Muscle layer of duodenum (tissue), 2 donors: ENCODE results near the gene PHLPP2.

Source experiments
- H3K27ac ChIP-seq: one replicate; pipeline ENCODE4 v1.7.0; 2013; ENCODE audit warnings: mild to moderate bottlenecking, low read length
- H3K27me3 ChIP-seq: one replicate; pipeline ENCODE4 v1.7.0; 2013; ENCODE audit warnings: low read depth, mild to moderate bottlenecking, control low read depth, low read length
- H3K36me3 ChIP-seq, 2 donors: one replicate each; pipeline ENCODE4 v1.7.0; 2013; ENCODE audit warnings: low read length in 2 of 2, control low read depth in 1 of 2, mild to moderate bottlenecking in 1 of 2; ENCODE audit not compliant: insufficient read depth in 2 of 2, control insufficient read depth in 1 of 2
- H3K4me1 ChIP-seq, 2 donors: one replicate each; pipeline ENCODE4 v1.7.0; 2013; ENCODE audit warnings: low read length in 2 of 2, mild to moderate bottlenecking in 2 of 2, control low read depth in 1 of 2, moderate library complexity in 1 of 2; ENCODE audit not compliant: insufficient read depth in 2 of 2, control insufficient read depth in 1 of 2
- H3K4me3 ChIP-seq, 2 donors: one replicate each; pipeline ENCODE4 v1.7.0; 2013; ENCODE audit warnings: low read length in 2 of 2, low read depth in 1 of 2, mild to moderate bottlenecking in 1 of 2
- H3K9me3 ChIP-seq, 2 donors: one replicate each; pipeline ENCODE4 v1.7.0; 2013; ENCODE audit warnings: low read length in 2 of 2, control low read depth in 1 of 2, mild to moderate bottlenecking in 1 of 2; ENCODE audit not compliant: control insufficient read depth in 1 of 2
- donor health status: healthy.

Gene PHLPP2

GRCh38 chr16:71738855-71739254 lies 14.4 kb upstream of the PHLPP2 start:
- Histone ChIP-seq H3K36me3 (peaks cover 49 to 69% of the 10 kb centered on the region in 2 donors), H3K27ac (no peak overlapping the region), H3K27me3 (no peaks in the 10 kb centered on the region), H3K9me3 (no peaks in the 10 kb centered on the region), H3K4me3 (no peak overlapping the region), H3K4me1 (no peaks in the 10 kb centered on the region)

GRCh38 chr16:71737501-71737900 lies 13.0 kb upstream of the PHLPP2 start:
- Histone ChIP-seq H3K36me3 (peaks cover 62 to 71% of the 10 kb centered on the region in 2 donors), H3K4me3 (no peak overlapping the region), H3K4me1 (no peaks in the 10 kb centered on the region), H3K27ac (no peak overlapping the region), H3K27me3 (no peaks in the 10 kb centered on the region), H3K9me3 (no peaks in the 10 kb centered on the region)

GRCh38 chr16:71734511-71734910 lies 10.0 kb upstream of the PHLPP2 start:
- Histone ChIP-seq H3K4me3 (no peak overlapping the region), H3K36me3 (peaks cover 75 to 76% of the 10 kb centered on the region in 2 donors), H3K4me1 (no peaks in the 10 kb centered on the region), H3K9me3 (no peaks in the 10 kb centered on the region), H3K27me3 (no peaks in the 10 kb centered on the region), H3K27ac (no peak overlapping the region)

- no peaks in the 10 kb centered on the region for H3K9me3 ChIP-seq
- H3K4me1 ChIP-seq: no peaks in the 10 kb centered on the region
- no peak overlapping the region for H3K27ac ChIP-seq
- peaks cover 59% of the 10 kb centered on the region in 2 donors for H3K36me3 ChIP-seq
- H3K4me3 ChIP-seq: no peak overlapping the region
- H3K27me3 ChIP-seq: no peaks in the 10 kb centered on the region
These were observed 8.1 kb upstream of the PHLPP2 start for GRCh38 chr16:71732587-71732986.

GRCh38 chr16:71727551-71728324 lies 3.2 kb upstream of the PHLPP2 start:
- Histone ChIP-seq H3K36me3 (peaks cover 24 to 31% of the 10 kb centered on the region in 2 donors), H3K9me3 (no peaks in the 10 kb centered on the region), H3K27me3 (no peaks in the 10 kb centered on the region), H3K4me3 (no peak overlapping the region), H3K4me1 (peaks cover 4 to 6% of the 10 kb centered on the region in 2 donors), H3K27ac (no peak overlapping the region)

GRCh38 chr16:71726476-71727315 lies 2.2 kb upstream of the PHLPP2 start:
- Histone ChIP-seq H3K27me3 (no peaks in the 10 kb centered on the region), H3K4me3 (no peak overlapping the region), H3K4me1 (peaks cover 4 to 14% of the 10 kb centered on the region in 2 donors), H3K36me3 (peaks cover 13 to 21% of the 10 kb centered on the region in 2 donors), H3K27ac (peak overlapping the region; percentile 10), H3K9me3 (no peaks in the 10 kb centered on the region)

GRCh38 chr16:71723537-71724319 lies 773 bp downstream of the PHLPP2 start:
- peak overlapping the region; percentile 64 to 87 for H3K4me3 ChIP-seq
- peaks cover 4 to 14% of the 10 kb centered on the region in 2 donors for H3K4me1 ChIP-seq
- H3K9me3 ChIP-seq: no peaks in the 10 kb centered on the region
- H3K36me3 ChIP-seq: no peaks in the 10 kb centered on the region
- no peaks in the 10 kb centered on the region for H3K27me3 ChIP-seq
- H3K27ac ChIP-seq: peak overlapping the region; percentile 39

- Histone ChIP-seq H3K9me3 (no peaks in the 10 kb centered on the region), H3K36me3 (no peaks in the 10 kb centered on the region), H3K4me3 (peak overlapping the region; percentile 56 to 87), H3K27me3 (no peaks in the 10 kb centered on the region), H3K27ac (no peak overlapping the region), H3K4me1 (peaks cover 4 to 14% of the 10 kb centered on the region in 2 donors)
These were observed 1.5 kb downstream of the PHLPP2 start for GRCh38 chr16:71722801-71723536.

- Histone ChIP-seq H3K4me3 (no peak overlapping the region), H3K9me3 (no peaks in the 10 kb centered on the region), H3K27me3 (no peaks in the 10 kb centered on the region), H3K4me1 (peaks cover 0 to 14% of the 10 kb centered on the region in 2 donors), H3K36me3 (no peaks in the 10 kb centered on the region), H3K27ac (no peak overlapping the region)
These were observed 3.3 kb downstream of the PHLPP2 start for GRCh38 chr16:71721066-71721740.

- H3K4me1 ChIP-seq: peaks cover 0 to 7% of the 10 kb centered on the region in 2 donors
- H3K36me3 ChIP-seq: no peaks in the 10 kb centered on the region
- no peak overlapping the region for H3K4me3 ChIP-seq
- H3K9me3 ChIP-seq: no peaks in the 10 kb centered on the region
- H3K27ac ChIP-seq: no peak overlapping the region
- H3K27me3 ChIP-seq: no peaks in the 10 kb centered on the region
These were observed 12.0 kb downstream of the PHLPP2 start for GRCh38 chr16:71712501-71712900.
